NB4 (cell line): ENCODE data around the gene LRP6.

Experiments
- CTCF ChIP-seq: IDR thresholded peaks from one replicate; pipeline ENCODE4 v1.5.1; 2012; ENCODE audit warnings: low read depth, low read length
- MAX ChIP-seq: IDR thresholded peaks from 2 replicates; pipeline ENCODE4 v1.6.1; 2011; ENCODE audit warnings: low read depth, low read length
- MYC ChIP-seq: IDR thresholded peaks from 2 replicates; pipeline ENCODE4 v1.6.1; 2011; ENCODE audit warnings: low read depth, low read length
- POLR2A ChIP-seq: IDR thresholded peaks from 2 replicates; pipeline ENCODE4 v1.6.1; 2011; ENCODE audit warnings: mild to moderate bottlenecking; ENCODE audit not compliant: insufficient read length; ENCODE audit errors: extremely low read depth

DNA sequence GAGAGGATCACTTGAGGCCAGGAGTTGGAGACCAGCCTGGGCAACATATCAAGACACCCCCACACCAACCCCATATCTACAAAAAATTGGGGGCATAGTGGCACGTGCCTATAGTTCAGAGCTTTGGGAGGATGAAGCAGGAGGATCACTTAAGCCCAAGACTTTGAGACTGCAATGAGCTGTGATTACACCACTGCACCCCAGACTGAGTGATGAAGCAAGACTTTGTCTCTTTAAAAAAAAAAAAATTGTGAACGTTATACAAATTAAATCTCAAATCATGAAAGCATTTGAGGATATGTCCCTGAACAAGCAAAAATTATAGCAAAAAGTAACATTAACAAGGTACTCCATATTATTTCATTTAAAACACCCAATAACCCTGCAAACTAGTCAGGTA, 2.9 kb downstream of the LRP6 start:
- TF ChIP-seq CTCF (no peak), MAX (no peak), POLR2A (no peak), MYC (no peak)
